ENCODE measurements around the gene OR4D10. TPM values are rescaled to one million over a fixed set of nuclear protein-coding genes. Genes with fewer than 3 reads are reported as not detected.
"Not testable (repeated sequence)": the region's sequence is repeated elsewhere in the genome, so short reads cannot be mapped to it uniquely, and the experiment has no call there.

OR4D10 gene
- polyA plus RNA-seq, 1 donor from 2014 or later = not detected

- Histone ChIP-seq H3K9me3 (ENCODE audit: low read length) (no peaks in the 10 kb centered on the region), H3K36me3 (ENCODE audit: insufficient read depth, low read length) (no peaks in the 10 kb centered on the region), H3K9me2 (ENCODE audit: insufficient read depth, low read length) (no peaks in the 10 kb centered on the region), H3K9ac (ENCODE audit: low read length) (no peak overlapping the region), H2AFZ (ENCODE audit: low read depth, low read length) (no peak overlapping the region), H3K79me2 (replicated peaks; ENCODE audit: insufficient read depth, low read length) (no peaks in the 10 kb centered on the region), H3K4me3 (ENCODE audit: low read length) (no peak overlapping the region), H3K4me2 (ENCODE audit: low read length) (no peak overlapping the region), H3F3A (ENCODE audit: insufficient read depth, low read length, poor library complexity, severe bottlenecking) (no peaks in the 10 kb centered on the region), H3K27me3 (ENCODE audit: insufficient read depth, low read depth, low read length) (no peaks in the 10 kb centered on the region), H4K20me1 (ENCODE audit: insufficient read depth) (no peaks in the 10 kb centered on the region), H3K27ac (ENCODE audit: low read length) (no peak overlapping the region)
- TF ChIP-seq RAD21 (conservative IDR thresholded peaks at IDR 0.05) (no peak), TAF1 (IDR thresholded peaks at IDR 0.05; ENCODE audit: low read depth) (no peak), POLR2AphosphoS5 (IDR thresholded peaks at IDR 0.05) (no peak), REST (IDR thresholded peaks at IDR 0.05; ENCODE audit: borderline replicate concordance) (no peak), EZH2 (IDR thresholded peaks at IDR 0.05; ENCODE audit: borderline replicate concordance, insufficient read depth, low read length, poor library complexity, severe bottlenecking) (no peak), MXI1 (conservative IDR thresholded peaks at IDR 0.05; ENCODE audit: poor library complexity, severe bottlenecking) (no peak), EP300 (conservative IDR thresholded peaks at IDR 0.05; ENCODE audit: poor library complexity, severe bottlenecking) (no peak), SMC3 (conservative IDR thresholded peaks at IDR 0.05; ENCODE audit: poor library complexity) (no peak)
- TF ChIP-seq, protein P1, sequence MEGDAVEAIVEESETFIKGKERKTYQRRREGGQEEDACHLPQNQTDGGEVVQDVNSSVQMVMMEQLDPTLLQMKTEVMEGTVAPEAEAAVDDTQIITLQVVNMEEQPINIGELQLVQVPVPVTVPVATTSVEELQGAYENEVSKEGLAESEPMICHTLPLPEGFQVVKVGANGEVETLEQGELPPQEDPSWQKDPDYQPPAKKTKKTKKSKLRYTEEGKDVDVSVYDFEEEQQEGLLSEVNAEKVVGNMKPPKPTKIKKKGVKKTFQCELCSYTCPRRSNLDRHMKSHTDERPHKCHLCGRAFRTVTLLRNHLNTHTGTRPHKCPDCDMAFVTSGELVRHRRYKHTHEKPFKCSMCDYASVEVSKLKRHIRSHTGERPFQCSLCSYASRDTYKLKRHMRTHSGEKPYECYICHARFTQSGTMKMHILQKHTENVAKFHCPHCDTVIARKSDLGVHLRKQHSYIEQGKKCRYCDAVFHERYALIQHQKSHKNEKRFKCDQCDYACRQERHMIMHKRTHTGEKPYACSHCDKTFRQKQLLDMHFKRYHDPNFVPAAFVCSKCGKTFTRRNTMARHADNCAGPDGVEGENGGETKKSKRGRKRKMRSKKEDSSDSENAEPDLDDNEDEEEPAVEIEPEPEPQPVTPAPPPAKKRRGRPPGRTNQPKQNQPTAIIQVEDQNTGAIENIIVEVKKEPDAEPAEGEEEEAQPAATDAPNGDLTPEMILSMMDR (IDR thresholded peaks at IDR 0.05; ENCODE audit: poor library complexity, severe bottlenecking) = no peak
These were observed 38.6 kb downstream of the OR4D10 start for GRCh38 chr11:59511675-59512074.

- not testable (repeated sequence) for H3K4me3 ChIP-seq (ENCODE audit: low read length)
These were observed 47.0 kb downstream of the OR4D10 start for GRCh38 chr11:59520139-59520538.

GRCh38 chr11:59520741-59521140, 47.6 kb downstream of the OR4D10 start:
- H3K79me2 ChIP-seq (replicated peaks; ENCODE audit: insufficient read depth, low read length) = no peaks in the 10 kb centered on the region
- no peak overlapping the region for H3K27ac ChIP-seq (ENCODE audit: low read length)
- H3K4me3 ChIP-seq (ENCODE audit: low read length) = no peak overlapping the region
- TF ChIP-seq, protein P1 (IDR thresholded peaks at IDR 0.05; ENCODE audit: poor library complexity, severe bottlenecking) = no peak
- no peak for TF ChIP-seq EZH2 (IDR thresholded peaks at IDR 0.05; ENCODE audit: borderline replicate concordance, insufficient read depth, low read length, poor library complexity, severe bottlenecking)
- TF ChIP-seq RAD21 (conservative IDR thresholded peaks at IDR 0.05) = no peak
- no peak for TF ChIP-seq REST (IDR thresholded peaks at IDR 0.05; ENCODE audit: borderline replicate concordance)
- TF ChIP-seq POLR2AphosphoS5 (IDR thresholded peaks at IDR 0.05) = no peak
- TF ChIP-seq TAF1 (IDR thresholded peaks at IDR 0.05; ENCODE audit: low read depth) = no peak
- TF ChIP-seq SMC3 (conservative IDR thresholded peaks at IDR 0.05; ENCODE audit: poor library complexity) = no peak
- no peak for TF ChIP-seq EP300 (conservative IDR thresholded peaks at IDR 0.05; ENCODE audit: poor library complexity, severe bottlenecking)
- no peak for TF ChIP-seq MXI1 (conservative IDR thresholded peaks at IDR 0.05; ENCODE audit: poor library complexity, severe bottlenecking)
- no peaks in the 10 kb centered on the region for H3K36me3 ChIP-seq (ENCODE audit: insufficient read depth, low read length)
- no peak overlapping the region for H2AFZ ChIP-seq (ENCODE audit: low read depth, low read length)
- no peak overlapping the region for H3K9ac ChIP-seq (ENCODE audit: low read length)
- no peak overlapping the region for H3K4me2 ChIP-seq (ENCODE audit: low read length)
- H4K20me1 ChIP-seq (ENCODE audit: insufficient read depth) = no peaks in the 10 kb centered on the region
- no peaks in the 10 kb centered on the region for H3K9me2 ChIP-seq (ENCODE audit: insufficient read depth, low read length)
- no peaks in the 10 kb centered on the region for H3F3A ChIP-seq (ENCODE audit: insufficient read depth, low read length, poor library complexity, severe bottlenecking)
- no peaks in the 10 kb centered on the region for H3K27me3 ChIP-seq (ENCODE audit: insufficient read depth, low read depth, low read length)
- H3K9me3 ChIP-seq (ENCODE audit: low read length) = no peaks in the 10 kb centered on the region

More at GRCh38 chr11:59520139-59520538, 47.0 kb downstream of the OR4D10 start:
- H3K9ac ChIP-seq (ENCODE audit: low read length); H3K27me3 ChIP-seq (ENCODE audit: insufficient read depth, low read depth, low read length); H3K79me2 ChIP-seq (replicated peaks; ENCODE audit: insufficient read depth, low read length); H3K9me2 ChIP-seq (ENCODE audit: insufficient read depth, low read length); H3K9me3 ChIP-seq (ENCODE audit: low read length); H4K20me1 ChIP-seq (ENCODE audit: insufficient read depth); H3K27ac ChIP-seq (ENCODE audit: low read length); H3F3A ChIP-seq (ENCODE audit: insufficient read depth, low read length, poor library complexity, severe bottlenecking); H2AFZ ChIP-seq (ENCODE audit: low read depth, low read length); H3K4me2 ChIP-seq (ENCODE audit: low read length); H3K36me3 ChIP-seq (ENCODE audit: insufficient read depth, low read length): not testable (repeated sequence)
